Stimulated activated naive CD4-positive, alpha-beta T cell treated with Interleukin-2 at 50 U/mL for 16 hours (primary cell): ENCODE results near the gene RDX.
"Not testable (repeated sequence)": the region's sequence is repeated elsewhere in the genome, so short reads cannot be mapped to it uniquely, and the experiment has no call there.

Experiments used
- DNase-seq: peaks from one replicate; lab custom pipeline; 2025; lab: John Stamatoyannopoulos, UW

The RDX gene

GRCh38 chr11:110305169-110306018 is 9.0 kb upstream of the RDX start:
- no peak for DNase-seq

- DNase-seq = no peak
Observed at GRCh38 chr11:110303414-110303826, 7.0 kb upstream of the RDX start.

GRCh38 chr11:110301577-110301976 is 5.2 kb upstream of the RDX start:
- DNase-seq = no peak

GRCh38 chr11:110301032-110301431 is 4.6 kb upstream of the RDX start:
- no peak for DNase-seq

- DNase-seq = no peak
Observed at GRCh38 chr11:110299006-110299785, 2.8 kb upstream of the RDX start.

- no peak for DNase-seq
Observed at GRCh38 chr11:110298301-110298765, 1.9 kb upstream of the RDX start.

- DNase-seq = no peak
Observed at GRCh38 chr11:110297726-110298300, 1.4 kb upstream of the RDX start.

- no peak for DNase-seq
Observed at GRCh38 chr11:110297076-110297725, 787 bp upstream of the RDX start.

- DNase-seq = peak; percentile 34
Observed at GRCh38 chr11:110295531-110296225, 736 bp downstream of the RDX start.

GRCh38 chr11:110295086-110295485 is 1.3 kb downstream of the RDX start:
- DNase-seq = no peak

- no peak for DNase-seq
Observed at GRCh38 chr11:110294509-110294908, 1.9 kb downstream of the RDX start.

GRCh38 chr11:110293389-110293788 is 3.0 kb downstream of the RDX start:
- no peak for DNase-seq

- DNase-seq = not testable (repeated sequence)
Observed at GRCh38 chr11:110292146-110292545, 4.3 kb downstream of the RDX start.

- DNase-seq = no peak
Observed at GRCh38 chr11:110290591-110291334, 5.7 kb downstream of the RDX start.

- no peak for DNase-seq
Observed at GRCh38 chr11:110289472-110289871, 6.9 kb downstream of the RDX start.

- no peak for DNase-seq
Observed at GRCh38 chr11:110287537-110287936, 8.9 kb downstream of the RDX start.

GRCh38 chr11:110286298-110287040 is 9.9 kb downstream of the RDX start:
- DNase-seq = no peak

GRCh38 chr11:110283862-110284261 is 12.6 kb downstream of the RDX start:
- no peak for DNase-seq

GRCh38 chr11:110280595-110280994 is 15.8 kb downstream of the RDX start:
- not testable (repeated sequence) for DNase-seq

- DNase-seq = no peak
Observed at GRCh38 chr11:110279881-110280280, 16.5 kb downstream of the RDX start.
